ENCODE results near the gene MED23.

GRCh38 chr6:131588643-131589042 is 39.4 kb downstream of the MED23 start:
- TF ChIP-seq EZH2 (IDR thresholded peaks at IDR 0.05; ENCODE audit: insufficient read depth, low read length), result no peak
- TF ChIP-seq CTCF (IDR thresholded peaks at IDR 0.05; ENCODE audit: insufficient read depth, low read depth, low read length), result no peak

Measured in astrocyte (in vitro differentiated cells and primary cell).